GM19099 (cell line): ENCODE data around the gene ARAF.

Experiments used
- POLR2A ChIP-seq: IDR thresholded peaks from 3 replicates; pipeline ENCODE4 v1.6.1; 2011; ENCODE audit warnings: low read depth; ENCODE audit not compliant: insufficient read length; ENCODE audit errors: extremely low read depth

The ARAF gene

DNA sequence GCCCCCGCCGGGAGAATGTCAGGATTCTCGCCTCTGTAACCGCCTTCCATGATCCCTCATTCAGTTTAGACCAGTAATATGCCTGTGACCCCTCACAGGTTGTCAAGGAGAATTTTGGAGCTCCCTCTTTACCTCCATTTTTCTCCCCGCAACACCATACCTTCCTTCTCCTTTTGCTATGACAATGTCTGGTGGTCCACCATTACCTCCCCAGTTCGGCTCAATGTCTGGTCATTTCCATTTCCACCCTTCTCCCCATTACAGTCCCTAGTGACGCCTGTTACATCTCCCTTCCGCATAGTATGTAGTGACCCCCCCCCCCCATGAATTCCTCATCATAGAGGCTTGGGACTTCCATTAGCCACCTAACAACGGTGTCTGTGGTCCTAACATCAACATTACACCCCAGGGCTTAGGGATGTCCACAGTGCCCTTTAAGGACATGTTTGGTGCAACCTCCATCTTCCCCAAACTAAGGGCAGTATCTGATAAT, 700 bp downstream of the ARAF start:
- no peak for TF ChIP-seq POLR2A

GRCh38 chrX:47562615-47563243, 1.7 kb downstream of the ARAF start:
- no peak for TF ChIP-seq POLR2A

GRCh38 chrX:47563801-47564315, 2.9 kb downstream of the ARAF start:
- no peak for TF ChIP-seq POLR2A

- no peak for TF ChIP-seq POLR2A
Measured at GRCh38 chrX:47564438-47565085, 3.6 kb downstream of the ARAF start.

DNA sequence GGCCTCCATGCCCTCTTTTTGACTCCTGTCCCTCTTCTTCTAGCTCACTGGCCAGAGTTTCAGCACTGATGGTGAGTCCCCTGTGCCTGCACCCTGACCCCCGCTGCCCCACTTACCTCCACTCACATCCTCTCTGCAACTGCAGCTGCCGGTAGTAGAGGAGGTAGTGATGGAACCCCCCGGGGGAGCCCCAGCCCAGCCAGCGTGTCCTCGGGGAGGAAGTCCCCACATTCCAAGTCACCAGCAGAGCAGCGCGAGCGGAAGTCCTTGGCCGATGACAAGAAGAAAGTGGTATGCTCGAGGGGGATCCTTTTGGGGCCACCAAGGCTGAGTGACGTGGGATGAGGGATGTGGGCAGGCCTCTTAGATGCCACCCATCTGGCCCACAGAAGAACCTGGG, 5.8 kb downstream of the ARAF start:
- no peak for TF ChIP-seq POLR2A

- TF ChIP-seq POLR2A, result no peak
Measured at GRCh38 chrX:47568656-47569295, 7.8 kb downstream of the ARAF start.

GRCh38 chrX:47570794-47571193, 9.8 kb downstream of the ARAF start:
- no peak for TF ChIP-seq POLR2A

DNA sequence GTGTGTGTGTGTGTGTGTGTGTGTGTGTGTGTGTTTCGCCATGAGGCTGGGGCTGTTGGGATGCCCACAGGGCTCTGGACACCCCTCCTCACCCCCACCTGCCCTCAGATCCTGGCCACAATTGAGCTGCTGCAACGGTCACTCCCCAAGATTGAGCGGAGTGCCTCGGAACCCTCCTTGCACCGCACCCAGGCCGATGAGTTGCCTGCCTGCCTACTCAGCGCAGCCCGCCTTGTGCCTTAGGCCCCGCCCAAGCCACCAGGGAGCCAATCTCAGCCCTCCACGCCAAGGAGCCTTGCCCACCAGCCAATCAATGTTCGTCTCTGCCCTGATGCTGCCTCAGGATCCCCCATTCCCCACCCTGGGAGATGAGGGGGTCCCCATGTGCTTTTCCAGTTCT, 10.2 kb downstream of the ARAF start:
- no peak for TF ChIP-seq POLR2A

- TF ChIP-seq POLR2A, result no peak
Measured at GRCh38 chrX:47571896-47572295, 10.9 kb downstream of the ARAF start.

DNA sequence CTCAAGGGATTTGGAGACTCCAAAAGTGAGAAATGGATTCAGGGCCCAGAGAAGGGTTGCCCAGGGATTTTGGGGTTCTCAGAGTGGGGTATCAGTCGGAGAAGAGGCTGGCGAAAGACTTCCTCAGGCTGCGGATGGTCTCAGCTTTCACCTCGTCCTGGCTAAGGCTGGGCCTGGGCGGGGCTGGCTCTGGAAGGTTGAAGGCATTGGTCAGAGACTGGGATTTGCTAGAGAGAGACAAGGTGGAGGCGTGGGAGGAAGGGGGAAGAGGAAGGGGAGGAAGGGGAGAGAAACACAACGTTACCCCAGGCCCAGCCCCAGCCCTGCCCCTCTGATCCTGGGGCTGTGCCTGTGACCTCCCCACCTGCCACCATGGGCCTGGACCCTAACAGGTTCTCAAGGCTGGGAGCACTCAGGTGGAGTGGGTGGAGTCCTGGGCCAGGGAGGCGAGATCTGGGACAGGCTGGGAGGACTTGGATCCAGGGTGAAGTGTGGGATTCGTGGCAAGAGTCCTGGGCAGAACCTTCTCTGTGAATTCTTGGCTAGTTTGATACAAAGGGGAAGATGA, 11.9 kb downstream of the ARAF start:
- no peak for TF ChIP-seq POLR2A

- no peak for TF ChIP-seq POLR2A
Measured at GRCh38 chrX:47573341-47574075, 12.5 kb downstream of the ARAF start.

- TF ChIP-seq POLR2A, result no peak
Measured at GRCh38 chrX:47574076-47574546, 13.1 kb downstream of the ARAF start.

DNA sequence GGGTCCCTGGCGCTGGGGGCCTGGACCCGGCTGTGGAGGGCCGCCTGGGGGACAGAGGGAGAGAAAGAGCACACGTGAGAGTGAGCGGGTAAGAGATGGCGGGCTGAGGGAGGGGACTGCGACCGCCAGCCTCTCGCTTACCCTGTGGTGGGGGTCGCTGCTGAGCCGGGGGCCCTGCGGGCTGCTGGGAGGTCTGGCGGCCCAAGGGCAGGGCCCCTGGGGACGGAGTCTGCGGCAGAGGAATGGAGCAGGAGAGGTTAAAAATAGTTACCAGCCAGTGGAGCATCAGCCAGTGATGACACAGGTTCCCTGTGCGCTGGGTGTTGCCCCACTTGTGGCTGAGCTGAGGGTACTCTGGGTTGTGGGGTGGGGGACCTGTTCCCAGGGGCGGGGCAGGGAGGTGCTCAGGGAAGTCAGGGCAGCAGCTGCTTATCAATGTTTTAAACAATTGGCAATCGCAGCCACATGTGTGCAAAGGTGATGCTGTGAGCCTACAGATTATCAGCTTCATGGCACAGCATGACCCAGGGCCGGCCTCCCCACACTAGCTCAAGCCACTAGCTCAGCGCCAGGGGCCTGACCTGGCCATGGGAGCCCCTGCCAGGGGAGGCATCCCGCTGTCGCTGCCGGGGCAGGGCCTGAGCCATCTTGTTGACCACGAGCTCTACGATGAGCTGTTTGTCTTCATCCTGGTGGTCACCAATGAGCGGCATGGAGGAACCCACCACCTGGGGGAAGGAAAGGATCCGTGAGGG, 13.7 kb downstream of the ARAF start:
- TF ChIP-seq POLR2A, result no peak
